A549 treated with Hydrocortisone at 1 μM for 4 hours (cell line): ENCODE results near the gene BTBD10. TPM values are rescaled to one million over a fixed set of nuclear protein-coding genes. Genes with fewer than 3 reads are reported as not detected.

Experiments
- total RNA-seq: library from RNA; stranded (reverse); fragments of 200-300 nt; extraction: Qiagen RNA extraction; gene quantifications from 5 replicates; pipeline ENCODE4 v1.2.3, GENCODE V29; 2022

The BTBD10 gene
- total RNA-seq, result 37.0 to 54.6 TPM (median 42.0 TPM) in 5 replicates

DNA sequence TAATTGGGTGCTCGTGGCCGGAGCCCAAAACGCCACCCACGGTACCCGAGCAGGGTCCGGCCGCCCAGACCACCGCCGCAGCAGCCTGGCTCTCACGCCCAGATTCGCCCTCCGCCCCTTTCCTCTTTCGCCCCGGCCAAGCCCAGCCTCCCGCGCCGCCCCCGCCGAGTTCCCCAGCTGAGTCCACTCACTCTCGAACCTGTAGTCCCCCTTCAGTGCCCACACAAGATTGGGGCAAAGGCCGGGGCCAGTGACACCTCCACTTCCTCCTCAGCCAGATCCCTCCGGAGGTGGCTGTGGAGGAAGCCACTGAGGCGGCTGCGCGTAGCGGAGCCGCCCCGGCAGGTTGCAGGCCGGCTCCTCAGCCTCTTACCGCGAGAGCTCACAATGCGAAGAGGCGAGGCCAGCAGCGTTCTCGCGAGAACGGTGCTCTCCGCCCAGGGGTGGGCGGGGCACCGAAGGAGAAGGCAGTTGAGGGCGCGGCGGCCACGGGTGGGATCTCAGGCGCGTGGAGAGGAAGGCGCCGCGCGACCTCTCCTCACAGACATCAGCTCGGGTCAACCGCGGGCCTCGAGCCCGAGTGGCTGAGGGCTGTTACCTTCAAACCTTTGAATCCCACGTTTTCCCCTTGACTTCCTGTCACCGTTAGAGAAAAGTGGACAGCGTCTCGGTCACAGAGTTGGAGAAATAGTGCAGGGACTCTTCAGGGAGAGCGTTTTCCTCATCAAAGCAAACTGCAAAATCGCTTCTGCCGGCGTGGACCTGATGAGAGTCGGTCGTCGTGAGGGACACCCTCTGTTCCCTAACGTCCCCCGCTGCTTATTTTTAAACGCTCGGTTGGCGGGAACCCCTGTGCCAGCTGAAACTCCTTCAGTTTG, at the start of gene BTBD10:
Gene BTBD10, minus strand, starts transcription at position 322 of the 878 bp plus-strand sequence. CDS start 18,098 bp downstream, outside the sequence.

GRCh38 chr11:13495929-13496328, 32.9 kb upstream of the BTBD10 start, which contains the start of gene PTH:
Gene PTH (minus strand): TSS chr11:13495997. CDS start chr11:13492855, 3,142 bp downstream.

Other genes starting within 250 kb of the BTBD10 start
- 5.3 to 7.3 TPM (median 6.7 TPM) in 5 replicates for gene BMAL1, start 185.4 kb downstream of the BTBD10 start, total RNA-seq
- not detected in 5 replicates for gene PTH, start 32.8 kb upstream of the BTBD10 start, total RNA-seq
- gene FAR1, start 205.4 kb upstream of the BTBD10 start, total RNA-seq, result 44.2 to 70.9 TPM (median 58.6 TPM) in 5 replicates